GM19240 (cell line): Measurements from ENCODE around the gene SCNN1G.
"Not testable (repeated sequence)": the region's sequence is repeated elsewhere in the genome, so short reads cannot be mapped to it uniquely, and the experiment has no call there.

Experiments
- DNase-seq: peaks from one replicate; pipeline ENCODE4 v3.0.0; 2011; ENCODE audit warnings: low spot score; ENCODE audit not compliant: insufficient read length

Gene SCNN1G

GRCh38 chr16:23249830-23250229 is 67.3 kb downstream of the SCNN1G start:
- DNase-seq, result no peak

GRCh38 chr16:23252310-23252709 is 69.8 kb downstream of the SCNN1G start:
- no peak for DNase-seq

DNA sequence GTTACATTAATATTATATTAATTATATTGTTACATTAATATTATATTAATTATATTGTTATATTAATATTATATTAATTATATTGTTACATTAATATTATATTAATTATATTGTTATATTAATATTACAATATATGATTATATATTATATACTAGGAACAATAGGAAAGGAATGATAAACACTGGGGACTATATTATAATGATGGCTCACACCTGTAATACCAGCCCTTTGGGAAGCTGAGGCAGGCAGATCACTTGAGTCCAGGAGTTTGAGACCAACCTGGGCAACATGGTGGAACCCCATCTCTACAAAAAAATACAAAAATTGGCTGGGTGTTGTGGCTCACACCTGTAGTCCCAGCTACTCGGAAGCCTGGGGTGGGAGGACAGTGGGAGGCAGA is 71.1 kb downstream of the SCNN1G start:
- not testable (repeated sequence) for DNase-seq

DNA sequence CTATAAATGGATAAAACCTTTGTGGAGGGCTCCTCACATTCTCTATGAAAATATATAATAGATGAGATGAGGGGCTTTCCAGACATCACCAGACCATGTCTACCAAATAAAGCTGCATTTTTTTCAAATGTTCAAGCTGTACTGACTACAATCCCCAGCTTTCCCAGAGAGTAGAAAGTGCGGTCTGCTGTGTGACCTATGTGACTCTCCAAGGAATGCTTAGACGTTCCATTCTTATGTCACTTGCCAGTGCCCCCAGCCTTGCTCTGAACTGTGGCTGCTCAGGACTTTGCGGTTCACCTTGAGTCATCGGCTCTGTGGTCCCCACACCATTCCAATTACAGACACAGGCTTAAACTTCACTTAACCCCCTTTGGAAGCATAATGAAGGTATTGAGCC is 71.8 kb downstream of the SCNN1G start:
- DNase-seq, result no peak

DNA sequence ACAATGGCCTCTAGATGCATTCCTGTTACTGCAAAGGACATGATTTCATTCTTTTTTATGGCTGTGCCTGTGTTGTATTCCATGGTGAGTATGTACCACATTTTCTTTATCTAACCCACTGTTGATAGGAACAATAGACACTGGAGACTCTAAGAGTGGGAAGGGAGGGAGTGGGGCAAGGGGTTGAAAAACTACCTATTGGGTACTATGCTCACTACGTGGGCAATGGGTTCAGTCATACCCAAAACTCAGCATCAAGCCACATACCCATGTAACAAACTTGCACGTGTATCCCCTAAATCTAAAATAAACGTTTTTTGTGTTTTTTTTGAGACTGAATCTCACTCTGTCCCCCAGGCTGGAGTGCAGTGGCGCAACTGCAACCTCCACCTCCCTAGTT is 72.5 kb downstream of the SCNN1G start:
- DNase-seq, result no peak

DNA sequence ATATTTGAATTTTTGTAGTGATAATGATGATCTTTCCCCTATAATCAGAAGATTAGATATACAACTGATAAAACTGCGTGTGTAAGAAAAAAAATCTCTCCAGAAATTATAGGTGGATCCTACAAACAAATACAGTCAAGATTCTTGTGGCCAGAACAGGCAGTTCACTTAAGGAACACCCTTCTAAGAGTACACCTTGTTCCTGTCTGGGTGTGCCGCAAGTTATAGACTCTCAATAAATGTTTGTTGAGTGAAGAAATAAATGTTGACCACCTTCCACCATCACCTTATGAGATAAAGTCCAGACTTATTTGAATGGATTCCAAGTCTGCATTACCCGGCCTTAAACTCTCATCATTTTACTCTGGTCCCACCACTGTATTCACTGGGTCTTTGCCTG is 73.9 kb downstream of the SCNN1G start:
- DNase-seq, result no peak

DNA sequence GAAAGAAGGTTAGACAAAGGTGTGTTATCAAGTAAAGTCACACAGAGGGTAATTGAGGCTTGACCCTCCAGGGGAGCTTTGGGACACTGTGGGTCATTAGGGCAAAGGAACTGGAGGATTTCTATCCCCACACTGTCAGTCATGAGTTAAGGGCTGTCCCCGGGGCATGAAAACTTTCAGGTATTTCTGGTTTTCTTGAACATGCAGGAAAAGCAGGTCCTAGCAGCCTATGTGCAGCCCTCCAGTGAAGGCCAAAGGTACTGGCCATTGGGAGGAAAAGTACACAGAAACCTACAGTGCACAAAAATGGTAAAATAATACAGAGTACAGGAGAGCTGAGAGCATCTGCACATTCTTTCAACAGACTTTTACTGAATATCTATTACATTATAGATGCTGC is 75.1 kb downstream of the SCNN1G start:
- DNase-seq, result no peak

- no peak for DNase-seq
These were observed 76.3 kb downstream of the SCNN1G start for GRCh38 chr16:23258919-23259237.
